HG02884 (cell line): ENCODE data around the gene FANCI.

Source experiments
- ATAC-seq: cut with Tn5 transposase; IDR thresholded peaks from one replicate; pipeline ENCODE4 v1.9.1; 2021; ENCODE audit warnings: mild to moderate bottlenecking, moderate library complexity; ENCODE audit not compliant: unreplicated experiment

FANCI gene

DNA sequence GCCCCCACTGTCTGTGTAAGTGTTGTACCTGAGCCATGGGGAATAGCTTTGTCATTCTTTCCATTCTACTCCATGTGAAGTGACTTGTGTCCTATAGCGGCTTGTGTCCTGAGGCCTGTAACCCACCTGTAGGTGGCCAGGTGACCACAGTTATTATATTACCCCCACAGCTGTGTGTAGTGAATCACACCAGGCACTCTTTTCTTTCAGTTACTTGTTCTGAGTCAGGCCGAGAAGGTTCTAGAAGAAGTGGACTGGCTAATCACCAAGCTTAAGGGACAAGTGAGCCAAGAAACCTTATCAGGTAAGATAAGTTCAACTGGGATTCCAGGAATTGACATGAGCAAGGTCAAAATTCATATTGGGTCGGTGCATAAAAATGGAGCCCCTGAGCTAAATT lies 61.6 kb downstream of the FANCI start:
- ATAC-seq = no peak

DNA sequence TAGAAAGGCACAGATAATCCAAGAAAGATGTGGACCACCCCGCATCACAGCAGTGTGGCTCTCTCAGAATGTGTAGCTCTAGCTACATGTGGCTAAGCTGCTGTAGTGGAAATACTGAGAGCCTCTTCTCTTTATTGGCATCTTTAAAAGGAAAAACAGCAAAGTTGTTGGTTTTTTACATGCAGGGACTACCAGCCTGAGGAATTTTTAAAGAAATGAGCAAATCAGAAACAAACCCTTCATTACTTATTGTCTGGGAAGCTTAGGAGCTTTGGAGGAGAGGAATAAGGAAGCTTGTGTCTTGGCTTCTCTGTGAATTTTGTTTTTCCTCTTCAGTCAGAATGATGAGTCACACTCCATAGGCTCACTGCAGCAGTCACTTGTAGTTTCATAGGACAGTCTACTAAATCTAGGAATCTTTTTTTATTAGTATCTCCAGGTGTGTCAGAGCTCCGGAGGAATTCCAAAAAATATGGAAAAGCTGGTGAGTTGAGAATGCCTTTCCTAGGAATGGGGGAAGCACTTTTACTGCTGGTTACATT lies 63.3 kb downstream of the FANCI start:
- no peak for ATAC-seq

DNA sequence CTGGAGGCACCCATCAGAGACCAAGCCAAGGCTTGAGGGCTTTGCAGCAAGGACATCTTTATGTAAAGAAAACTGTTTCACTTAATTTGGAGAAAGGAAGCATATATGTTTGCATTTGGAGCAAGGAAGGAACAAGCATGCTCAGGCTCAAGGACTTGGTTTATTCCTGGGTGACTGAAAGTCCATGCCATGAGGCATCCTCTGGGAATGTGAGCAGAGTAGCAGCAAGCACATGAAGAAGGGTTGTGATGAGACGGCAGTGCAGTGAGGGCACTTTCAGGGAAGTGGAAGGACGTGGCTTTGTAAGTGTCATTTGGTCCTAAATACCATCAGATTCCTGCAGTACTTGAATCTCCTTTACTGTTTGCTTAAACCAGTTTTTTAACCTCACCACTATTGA lies 64.0 kb downstream of the FANCI start:
- no peak for ATAC-seq

DNA sequence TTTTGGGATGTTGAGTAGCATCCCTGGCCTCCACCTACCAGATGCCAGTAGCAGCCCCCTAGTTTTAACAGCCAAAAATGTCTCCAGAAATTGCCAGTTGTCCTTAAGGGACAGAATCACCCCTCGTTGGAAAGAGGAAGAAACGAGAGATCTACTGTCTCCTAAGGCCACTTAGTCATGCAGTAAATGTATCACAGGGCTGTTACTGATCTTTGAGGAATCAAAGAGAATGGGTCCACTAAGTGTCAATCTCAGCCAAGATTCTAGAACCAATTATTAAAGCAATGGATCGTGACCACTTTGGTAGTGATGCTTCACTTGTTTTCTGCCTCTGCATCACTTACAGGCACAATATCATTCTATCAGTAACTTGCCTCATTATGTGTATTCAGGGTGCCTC lies 64.5 kb downstream of the FANCI start:
- no peak for ATAC-seq

DNA sequence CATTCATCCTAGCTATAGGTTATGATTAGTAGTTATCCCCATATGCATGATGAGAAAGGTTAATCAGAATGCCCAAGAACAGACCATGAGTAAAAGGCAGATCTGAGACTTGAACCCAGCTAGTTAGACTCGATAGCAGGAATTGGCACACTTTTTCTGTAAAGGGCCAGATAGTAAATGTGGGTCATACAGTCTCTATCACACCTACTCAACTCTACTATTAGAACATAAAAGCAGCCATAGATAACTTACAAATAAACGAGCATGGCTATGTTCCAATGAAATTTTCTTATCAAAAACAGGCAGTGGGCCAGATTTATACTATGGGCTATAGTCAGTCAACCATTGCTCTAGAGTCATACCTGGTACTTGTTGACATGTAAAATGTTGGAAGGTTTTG lies 66.2 kb downstream of the FANCI start:
- ATAC-seq = no peak

DNA sequence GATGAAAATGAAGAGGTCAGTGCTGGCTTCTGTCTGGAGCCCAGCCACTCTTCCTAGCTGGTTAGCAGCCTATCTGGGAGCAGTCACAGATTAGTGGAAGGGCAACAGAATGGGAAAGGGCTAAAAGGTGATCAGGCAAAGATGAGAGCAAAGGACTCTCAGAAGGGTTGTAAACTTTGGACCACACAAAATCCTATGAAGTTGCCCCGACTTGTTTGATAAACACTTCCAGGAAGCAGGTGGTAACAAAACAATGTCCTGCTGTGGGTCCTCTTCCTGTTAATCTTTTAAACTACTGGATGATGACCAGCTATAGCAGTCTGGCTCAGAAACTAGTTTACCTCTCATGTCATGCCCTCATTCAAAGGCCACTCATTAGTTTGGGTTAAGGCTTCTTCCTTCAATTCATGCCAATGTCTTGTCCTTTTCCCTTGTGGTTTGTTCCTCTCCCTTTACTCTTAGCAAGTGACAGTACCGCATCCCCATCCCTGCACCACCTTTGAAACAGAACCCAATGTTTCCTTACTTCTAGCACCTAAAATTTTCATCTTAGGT lies 71.7 kb downstream of the FANCI start:
- ATAC-seq = no peak

DNA sequence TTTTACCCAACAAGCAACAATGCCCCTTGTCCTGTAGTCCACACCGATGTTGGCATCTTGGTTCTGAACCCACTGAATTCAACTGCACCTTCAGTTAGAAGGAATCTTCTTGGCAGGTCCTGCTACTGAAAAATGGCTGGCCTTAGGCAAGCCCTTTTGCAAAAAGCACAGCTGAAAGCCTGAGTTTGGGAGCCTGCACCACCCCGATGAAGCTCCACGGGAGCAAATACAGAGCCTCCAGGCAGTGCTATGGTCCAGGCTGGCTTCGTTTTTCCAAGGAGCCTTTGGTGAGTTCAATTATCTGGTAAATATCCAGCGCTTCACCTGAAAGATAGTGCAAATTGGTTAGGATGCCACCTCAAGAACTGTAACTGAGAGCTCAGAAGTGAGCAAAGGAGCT lies 72.7 kb downstream of the FANCI start:
- ATAC-seq = no peak

DNA sequence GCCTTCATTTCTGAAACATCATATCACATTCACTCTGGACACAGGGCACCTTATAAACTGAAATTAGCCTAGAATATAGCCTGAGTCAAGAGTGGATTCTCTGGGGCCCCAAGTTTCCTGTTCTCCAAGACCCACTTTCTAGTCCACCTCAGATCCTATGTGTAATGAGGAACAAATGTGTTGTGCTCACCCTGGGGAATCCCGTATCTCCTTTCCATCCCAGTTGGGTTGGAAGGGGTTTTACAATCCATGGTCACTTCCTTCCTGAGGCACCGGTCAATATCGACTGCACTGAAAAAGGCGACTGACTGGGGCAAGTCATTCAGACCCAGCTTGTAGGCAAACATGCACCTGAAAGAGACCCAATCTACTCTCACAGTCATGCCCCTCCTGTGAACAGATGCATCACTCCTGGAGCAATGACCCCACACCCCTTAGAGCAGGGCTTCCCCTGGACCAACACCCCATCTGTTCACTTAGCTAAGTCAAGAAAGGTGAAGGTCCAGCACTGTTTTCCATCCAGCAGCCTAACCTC lies 73.5 kb downstream of the FANCI start:
- no peak for ATAC-seq

DNA sequence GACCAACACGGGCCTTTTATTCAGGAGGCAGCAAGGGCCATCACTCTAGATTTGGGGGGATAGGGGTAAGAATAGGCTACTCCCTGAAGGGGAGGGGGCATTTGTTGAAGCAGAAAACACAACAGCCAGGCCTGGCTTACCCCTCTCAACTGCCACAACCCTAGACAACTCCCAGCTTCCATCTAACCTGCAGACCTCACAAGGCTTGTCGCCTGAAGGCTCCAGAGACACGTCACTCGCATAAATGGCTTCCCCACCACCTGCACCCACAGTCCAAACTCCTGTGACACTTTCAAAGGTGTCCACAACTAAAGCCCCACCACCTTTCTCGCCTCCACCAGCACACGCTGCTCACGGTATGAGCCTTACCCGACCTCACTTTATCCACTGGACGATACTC lies 75.9 kb downstream of the FANCI start:
- ATAC-seq = no peak

DNA sequence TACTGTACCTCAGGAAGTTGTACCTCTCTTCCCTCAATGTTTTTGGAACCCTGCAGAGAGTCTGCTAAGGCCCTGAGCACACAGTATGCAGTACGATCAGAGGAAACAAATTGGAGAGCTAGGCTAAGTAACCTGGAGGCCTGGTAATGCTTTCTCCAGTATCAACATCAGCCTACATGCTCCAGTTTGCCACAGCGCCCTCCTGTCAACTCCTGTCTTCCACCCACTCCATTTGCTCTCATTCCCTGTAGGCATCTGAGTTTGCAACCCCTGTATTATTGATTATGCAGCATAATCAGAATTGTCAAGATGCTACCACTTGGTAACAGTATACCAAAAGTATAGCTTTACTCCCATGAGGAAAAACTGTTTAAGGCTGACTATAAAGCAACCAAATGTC lies 76.4 kb downstream of the FANCI start:
- no peak for ATAC-seq

DNA sequence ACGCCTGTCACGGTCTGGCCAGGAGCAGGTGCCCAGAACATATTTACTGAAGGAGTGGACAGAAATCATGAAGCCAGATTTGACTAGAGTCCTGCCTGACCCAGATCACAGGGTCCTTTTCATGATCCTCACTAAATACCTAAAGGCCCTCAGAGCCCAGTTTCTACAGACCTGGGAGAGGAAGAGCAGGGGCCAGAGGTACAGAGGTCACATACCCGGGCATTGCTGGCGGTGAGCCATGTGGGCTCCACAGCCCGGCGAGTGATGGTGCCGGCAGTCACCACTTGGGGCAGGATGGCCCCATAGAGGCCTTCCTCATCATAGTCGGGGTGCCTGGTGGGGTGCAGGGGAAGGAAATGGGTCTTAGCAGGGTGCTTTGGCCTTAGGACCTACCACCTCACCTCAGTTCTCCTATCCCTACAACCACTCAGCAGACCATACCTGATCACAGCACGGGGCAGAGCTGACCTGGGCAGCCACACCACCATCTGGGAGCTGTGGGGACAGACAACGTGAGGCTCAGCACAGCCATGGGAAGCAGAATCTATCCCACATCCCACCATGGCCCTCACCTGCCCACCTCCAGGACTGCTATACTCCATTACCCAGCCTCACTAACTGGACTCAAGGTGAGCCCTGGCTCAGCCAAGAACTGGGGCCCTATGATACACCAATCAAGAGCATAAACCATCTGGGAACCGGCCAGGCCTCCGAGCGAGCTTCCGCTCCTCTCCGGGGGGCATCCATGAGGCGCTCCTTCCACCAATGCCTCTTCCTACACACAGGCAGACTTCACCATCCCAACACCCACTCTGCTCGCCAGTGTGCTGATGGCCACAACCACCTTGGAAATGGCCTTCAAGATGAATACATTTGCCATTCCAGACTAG lies 78.0 kb downstream of the FANCI start:
- no peak for ATAC-seq

DNA sequence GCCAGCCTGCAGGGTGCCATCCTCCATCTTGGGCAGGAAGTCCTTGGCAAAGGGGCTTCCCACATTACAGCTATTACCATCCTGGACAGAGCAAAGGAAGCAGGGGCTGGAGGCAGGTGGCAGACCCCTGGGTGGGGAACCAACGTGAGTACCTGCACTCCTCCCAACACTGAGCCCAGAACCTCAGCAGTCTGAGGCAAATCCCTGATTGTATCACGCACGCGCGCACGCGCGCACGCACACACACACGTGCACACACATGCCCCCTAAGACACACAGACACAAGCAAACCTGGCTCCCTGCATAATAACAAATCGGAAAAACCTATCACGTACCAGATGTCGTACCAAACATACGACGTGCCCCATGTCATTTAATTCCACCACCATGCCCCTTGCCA lies 79.0 kb downstream of the FANCI start:
- no peak for ATAC-seq

DNA sequence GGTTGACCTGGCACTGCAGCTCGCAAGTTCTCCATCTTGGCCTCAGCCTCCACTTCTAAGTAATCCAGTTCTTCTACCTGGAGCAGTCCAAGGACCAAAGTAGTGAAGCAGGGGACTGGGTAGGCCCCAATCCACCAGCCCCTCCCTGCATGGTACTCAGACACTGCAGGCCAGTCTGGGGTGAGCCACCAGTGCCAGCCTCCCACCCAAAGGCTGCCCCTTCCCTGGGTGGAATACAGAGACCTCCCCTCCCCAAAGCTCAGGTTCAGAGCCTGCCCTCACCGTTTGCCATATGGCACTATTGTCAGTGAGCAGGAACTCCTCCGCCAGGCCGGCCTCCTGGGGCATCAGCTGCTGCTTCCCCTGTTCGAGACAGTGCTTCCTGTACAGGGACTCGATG lies 80.0 kb downstream of the FANCI start:
- no peak for ATAC-seq

DNA sequence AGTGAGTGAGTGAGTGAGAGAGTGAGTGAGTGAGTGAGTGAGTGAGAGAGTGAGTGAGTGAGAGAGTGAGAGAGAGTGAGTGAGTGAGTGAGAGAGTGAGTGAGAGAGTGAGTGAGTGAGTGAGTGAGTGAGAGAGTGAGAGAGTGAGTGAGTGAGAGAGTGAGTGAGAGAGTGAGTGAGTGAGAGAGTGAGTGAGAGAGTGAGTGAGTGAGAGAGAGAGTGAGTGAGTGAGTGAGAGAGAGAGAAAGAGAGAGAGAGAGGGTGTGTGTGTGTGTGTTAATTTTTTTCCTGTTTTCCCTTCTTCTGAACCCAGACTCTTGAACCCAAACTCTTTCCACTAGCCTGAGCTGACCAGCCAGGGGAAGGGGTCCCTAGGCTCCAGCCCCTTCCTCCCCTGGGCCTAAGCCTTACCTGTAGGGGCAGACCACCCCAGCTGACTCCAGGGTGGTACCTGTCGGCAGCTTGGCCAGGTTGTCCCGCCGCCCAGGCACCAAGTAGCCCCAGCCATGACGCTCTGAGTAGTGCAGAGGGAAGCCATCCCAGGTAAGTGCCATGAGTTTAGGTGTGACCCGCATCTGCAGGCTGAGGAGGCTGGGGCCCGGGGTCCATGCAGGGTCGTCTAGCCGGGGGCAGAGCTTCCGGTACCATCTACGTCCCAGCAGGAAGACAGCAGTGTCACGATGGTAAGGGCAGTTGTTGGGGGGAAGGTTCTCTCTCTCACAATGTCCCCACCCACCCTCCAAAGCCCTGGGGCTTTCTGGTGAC lies 81.4 kb downstream of the FANCI start:
- ATAC-seq = no peak

DNA sequence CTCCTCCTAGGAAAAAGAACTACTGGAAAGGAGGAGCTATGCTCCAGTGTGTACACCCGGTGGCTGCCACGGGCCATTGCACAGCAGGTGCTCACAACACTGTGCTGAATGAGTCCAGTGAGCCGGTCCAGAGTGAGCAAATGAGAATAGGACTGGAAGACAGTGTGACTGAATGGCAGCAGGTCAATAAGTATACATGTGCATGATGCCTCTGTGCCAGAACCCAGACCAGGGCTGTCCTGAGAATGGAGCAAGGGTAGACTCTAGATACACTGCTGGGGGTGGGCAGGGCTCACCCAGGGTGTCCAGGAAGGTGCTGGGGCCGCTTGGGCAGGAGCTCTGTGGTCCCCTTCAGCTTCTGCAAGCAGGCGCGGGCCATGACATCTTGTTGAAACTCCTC lies 82.5 kb downstream of the FANCI start:
- no peak for ATAC-seq

DNA sequence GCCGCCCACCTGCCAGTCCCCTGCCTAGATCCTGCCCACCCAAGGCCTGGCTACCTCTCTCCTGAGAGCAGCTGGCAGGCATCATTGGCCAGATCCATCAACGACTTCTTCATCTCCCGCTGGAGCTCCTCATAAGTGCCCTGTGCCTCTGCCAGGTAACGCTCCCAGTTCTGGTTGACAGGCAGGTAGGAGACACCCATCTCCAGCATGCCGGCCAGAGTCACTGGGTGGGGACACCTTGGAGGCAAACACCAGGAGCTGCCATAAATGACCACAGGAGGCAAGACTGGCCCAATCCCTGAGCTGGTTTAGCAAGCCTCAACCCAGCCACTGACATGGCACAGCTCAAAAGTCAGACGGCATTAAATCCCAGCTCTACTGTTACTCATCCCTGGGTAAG lies 83.3 kb downstream of the FANCI start:
- ATAC-seq = no peak

DNA sequence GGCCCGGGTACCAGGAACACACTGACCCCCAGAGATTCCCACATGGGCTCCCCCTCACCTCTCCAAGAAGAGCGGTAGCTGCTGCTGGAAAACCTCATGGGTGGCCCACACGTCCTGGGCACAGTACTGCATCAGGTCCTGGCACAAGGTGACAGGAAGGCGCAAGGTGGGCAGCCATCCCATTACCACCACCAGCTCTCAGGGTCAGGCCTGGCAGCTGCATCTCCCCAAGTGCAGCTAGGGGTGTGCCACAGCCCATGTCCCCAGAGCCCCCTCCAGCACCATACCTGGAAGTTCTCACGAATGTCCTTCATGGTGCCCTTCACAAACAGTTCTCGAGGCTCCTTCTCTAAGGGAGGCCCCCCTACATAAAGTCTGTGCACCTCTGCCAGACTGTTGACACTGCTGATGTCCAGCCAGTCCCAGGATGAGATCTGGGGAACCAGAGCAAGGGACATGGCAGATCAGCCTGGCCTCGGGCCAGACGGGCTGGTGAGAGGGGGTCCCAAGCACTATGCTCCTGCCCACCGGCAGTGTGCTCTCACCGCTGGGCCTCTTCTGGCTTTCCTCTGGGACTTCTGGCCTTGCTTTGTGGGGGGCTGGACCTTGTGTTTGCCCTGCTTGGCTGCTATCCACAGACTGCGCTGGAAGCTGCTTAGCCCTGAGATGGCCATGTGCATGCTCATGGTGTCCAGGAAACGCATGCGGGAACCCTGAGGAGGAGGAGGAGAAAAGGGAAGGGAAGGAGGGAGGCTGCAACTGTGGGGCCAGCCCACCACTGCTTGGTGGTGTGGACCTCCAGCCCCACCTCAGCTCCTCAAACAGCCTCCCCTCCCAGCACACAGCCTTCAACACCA lies 84.8 kb downstream of the FANCI start:
- no peak for ATAC-seq

DNA sequence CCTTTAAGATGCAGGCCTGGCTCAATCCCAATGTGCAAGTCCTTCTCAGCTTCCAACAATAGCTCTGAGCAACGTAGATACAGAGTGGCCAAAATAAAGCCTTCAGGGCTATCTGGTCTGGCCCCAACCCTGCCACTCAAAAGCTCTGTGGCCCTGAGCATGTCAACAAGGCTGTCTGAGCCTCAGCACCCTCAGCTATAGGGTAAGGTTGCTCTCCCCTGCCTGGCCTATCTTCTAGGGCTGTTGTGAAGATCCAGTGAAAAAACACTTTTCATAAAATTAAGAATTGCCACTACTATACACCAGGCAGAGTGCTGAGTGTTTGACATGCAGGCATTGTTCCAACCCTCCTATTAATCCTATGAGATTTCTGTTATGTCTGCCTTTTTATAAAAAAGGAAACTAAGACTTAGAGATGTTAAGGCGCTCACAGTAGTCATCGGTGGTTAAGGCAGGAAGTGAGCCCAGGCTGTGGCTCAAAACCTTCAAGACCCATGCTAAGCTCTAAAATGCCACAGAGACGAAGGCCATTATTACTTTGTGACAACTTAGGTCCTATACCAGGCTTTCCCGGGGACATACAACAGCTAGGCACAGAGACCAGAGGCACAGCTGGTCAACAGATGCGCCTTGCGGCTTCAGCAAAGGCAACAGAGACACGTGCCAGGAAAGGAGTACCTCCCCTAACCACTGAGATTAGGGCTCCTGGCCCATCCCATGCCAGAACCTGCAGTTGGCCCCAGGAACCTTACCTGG lies 85.7 kb downstream of the FANCI start:
- no peak for ATAC-seq

DNA sequence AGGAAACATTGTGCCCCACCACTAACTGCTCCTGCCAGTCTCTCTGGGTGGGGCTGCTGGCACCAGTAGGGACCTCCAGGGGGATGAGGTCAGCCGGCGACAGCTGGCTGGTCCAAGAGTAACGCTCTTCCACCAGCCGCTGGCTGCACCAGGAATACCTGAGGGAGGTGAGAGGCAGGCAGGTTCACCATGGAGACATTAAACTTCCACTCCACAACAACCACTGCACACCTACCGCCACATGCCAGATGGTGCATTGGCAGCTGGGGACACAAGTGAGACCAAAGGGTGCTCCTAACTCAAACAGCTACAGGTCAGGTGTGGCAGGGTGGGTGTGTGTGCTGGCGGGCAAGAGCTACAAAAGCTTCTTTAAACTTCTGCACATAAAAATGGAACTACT lies 86.3 kb downstream of the FANCI start:
- ATAC-seq = no peak
